Dermis blood vessel endothelial cell (primary cell): ENCODE measurements around the gene ECT2. TPM values are rescaled to one million over a fixed set of nuclear protein-coding genes. Genes with fewer than 3 reads are reported as not detected.
"Not testable (repeated sequence)": the region's sequence is repeated elsewhere in the genome, so short reads cannot be mapped to it uniquely, and the experiment has no call there.

ENCODE experiments used
- DNase-seq: peaks from one replicate; pipeline ENCODE4 v3.0.0; 2010
- total RNA-seq: library from RNA; depleted of rRNA; stranded (reverse); fragments of >200 nt; gene quantifications from 2 replicates; pipeline ENCODE4 v1.2.3, GENCODE V29; 2014

ECT2 gene
- total RNA-seq, 1 donor from 2014 or later, result 34.0 TPM

DNA sequence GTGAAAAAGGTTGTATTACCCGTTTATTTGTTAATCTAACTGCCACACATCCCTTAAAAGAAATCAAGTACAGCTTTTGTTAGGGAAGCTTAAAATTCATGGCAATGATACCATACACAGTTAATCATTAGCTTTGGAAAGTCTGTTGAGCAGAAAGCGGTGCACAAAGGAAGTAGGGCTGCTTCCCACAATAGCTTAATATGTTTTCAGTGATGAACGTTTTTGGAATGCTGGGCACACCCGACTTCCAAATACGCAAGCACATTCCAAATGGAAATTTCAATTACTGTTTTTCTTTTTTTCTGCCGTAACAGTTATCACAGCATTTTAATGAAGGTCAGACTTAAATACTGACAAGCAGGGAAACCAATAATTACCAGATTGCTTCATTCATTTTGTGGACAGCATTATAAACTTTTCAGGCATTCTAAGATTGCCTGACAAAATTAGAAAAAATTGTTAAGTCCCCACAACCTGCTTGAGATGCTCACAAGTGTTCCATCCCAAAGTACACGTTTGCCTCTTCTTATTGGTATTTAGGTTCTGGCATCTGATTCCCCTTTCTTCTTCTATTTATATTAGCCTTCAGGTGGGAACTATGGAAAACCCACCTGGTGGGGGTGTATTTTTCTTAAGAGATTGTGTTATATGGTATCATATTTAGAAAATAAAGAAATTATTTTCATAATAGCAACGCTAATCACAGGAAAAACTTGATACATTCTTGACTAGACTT lies 1.1 kb upstream of the ECT2 start:
- DNase-seq, result peak; percentile 92

DNA sequence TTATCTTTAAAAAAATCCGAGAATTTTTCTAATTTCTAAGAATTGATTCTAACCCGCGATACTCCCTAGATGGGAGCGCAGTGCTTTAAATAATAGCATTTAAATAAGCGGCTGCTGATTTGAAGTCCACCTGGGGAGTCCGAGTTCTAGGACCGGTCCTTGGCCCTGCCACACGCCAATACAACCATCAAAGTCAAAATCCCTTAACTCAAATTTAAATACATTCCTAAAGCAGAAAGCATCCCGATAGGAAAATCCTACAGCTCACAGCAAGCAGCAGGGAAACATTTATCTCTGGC lies 508 bp upstream of the ECT2 start:
- DNase-seq, result no peak

DNA sequence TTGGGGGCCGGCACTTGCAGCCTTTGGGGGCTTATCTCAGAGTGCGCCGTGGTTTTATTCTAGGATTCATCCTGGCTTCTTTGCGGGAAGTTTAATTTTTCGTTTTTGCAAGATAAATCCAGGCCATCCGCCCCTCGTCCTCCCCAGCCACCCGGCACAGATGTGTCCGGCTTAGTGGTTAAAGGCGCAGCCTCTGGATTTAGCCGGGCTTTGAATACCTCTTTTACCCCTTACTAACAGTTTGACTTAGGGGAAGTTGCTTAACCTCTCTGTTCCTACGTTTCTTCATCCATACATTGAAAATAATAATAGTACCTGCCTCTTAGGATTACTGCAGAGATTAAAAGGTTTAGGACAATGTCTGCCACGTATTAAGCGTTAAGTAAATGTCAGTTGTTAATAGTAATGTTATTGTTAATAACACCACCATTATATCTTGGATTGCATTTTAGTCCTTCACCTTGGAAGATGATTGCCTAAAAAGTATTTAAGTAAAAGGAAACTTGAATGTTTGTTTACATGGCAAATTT lies 714 bp downstream of the ECT2 start:
- peak; percentile 47 for DNase-seq

DNA sequence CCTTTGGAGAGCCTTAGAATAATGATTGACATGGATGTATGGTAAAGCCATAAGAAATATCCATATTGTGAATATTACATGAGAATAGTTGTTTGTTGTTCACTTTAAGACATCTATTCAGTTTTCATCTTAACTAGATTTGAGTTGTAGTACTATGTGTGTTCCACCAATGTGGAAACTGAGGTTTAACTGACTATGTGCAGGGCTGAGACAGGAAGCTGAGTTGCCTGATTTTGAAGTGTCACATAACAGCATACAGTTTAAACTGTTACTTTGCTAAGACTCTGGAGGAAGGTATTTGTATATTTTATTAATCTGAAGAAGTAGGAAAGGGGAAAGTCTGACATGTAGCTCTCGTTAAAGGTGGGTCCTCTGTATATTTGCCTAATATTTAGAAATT lies 2.1 kb downstream of the ECT2 start:
- DNase-seq, result no peak

DNA sequence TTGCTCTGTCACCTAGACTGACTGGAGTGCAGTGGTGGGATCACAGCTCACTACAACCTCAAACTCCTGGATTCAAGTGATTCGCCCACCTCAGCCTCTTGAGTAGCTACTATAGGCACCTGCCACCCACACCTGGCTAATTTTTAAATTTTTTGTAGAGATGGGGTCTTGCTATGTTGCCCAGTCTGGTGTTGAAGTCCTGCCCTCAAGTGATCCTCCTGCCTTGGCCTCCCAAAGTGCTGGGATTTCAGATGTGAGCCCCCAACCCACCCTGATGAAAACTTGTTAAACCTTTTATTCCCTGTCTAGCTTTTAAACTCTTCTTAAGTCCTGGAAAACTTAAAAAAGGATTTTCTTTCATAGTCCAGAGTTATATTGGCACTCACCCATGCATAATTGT lies 2.6 kb downstream of the ECT2 start:
- no peak for DNase-seq

DNA sequence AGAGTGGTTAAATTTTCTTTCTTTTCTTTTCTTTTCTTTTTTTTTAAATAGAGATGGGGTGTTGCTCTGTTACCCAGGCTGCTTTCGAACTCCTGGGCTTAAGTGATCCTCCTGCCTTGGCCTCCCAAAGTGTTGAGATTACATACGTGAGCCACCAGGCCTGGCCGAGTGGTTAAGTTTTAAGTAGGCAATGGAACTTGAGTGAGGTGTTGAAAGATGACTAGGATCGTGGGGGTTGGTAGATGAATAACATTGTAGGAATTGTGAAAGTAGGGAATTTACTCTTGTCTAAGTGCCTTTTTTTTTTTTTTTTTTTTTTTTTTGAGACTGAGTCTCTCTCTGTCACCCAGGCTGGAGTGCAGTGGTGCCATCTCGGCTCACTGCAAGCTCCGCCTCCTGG lies 9.9 kb downstream of the ECT2 start:
- not testable (repeated sequence) for DNase-seq

DNA sequence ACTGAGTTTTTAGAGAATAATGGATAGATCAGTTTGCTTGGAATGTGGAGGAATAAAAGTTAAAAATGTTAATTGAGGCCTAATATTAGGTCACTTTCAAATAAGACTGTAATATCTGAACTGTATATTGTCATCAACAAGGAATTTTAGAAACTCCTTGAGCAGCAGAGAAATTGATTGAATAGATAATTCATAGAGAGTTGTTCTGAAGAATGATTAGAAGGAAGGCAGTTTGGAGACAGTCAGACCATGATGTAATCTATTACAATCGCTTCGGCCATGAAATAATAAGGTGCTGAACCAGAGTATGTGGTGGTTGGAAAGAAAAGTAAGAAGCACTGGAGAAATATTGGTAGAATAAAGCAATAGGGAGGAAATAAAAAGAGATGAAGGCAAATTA lies 15.7 kb downstream of the ECT2 start:
- no peak for DNase-seq

DNA sequence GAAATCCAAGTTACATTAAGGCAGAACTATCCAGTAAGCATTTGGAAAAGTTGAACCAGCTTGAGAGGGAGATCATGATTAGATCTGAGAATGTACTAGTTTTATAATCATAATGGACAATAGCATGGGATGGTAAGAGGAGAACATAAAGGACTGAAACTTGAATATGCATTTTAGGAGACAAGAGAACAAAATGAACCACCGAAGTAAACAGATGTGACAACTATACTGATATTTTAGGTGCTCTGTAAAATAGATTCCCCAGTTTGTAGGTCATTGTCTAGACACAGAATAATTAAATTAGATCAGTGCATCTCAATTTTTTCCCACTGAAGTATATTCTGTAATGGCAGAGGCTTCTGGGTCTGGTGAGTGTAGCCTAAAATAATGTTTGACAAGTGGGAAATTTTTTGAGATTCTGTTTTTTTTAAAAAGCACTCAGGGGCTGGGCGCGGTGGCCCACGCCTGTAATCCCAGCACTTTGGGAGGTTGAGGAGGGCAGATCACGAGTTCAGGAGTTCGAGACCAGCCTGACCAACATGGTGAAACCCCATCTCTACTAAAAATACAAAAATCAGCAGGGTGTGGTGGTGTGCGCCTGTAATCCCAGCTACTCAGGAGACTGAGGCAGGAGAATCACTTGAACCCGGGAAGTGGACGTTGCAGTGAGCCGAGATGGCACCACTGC lies 16.3 kb downstream of the ECT2 start:
- DNase-seq, result no peak

DNA sequence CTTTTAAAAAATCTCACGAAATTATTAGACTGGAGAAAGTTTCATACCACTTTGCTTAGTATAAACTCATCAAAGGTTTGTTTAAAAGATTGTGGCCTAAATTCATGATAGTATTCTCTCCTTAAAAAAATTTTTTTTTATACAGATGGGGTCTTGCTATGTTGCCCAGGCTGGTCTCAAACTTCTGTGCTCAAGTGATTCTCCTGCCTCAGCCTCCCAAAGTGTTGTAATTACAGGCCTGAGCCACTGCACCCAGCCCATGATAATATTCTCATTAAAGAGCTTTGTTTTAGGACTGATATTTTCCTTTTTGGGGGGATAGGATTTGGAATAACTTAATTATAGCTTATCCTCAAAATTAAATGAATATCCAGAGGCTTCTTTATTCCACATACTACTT lies 19.9 kb downstream of the ECT2 start:
- DNase-seq, result no peak

DNA sequence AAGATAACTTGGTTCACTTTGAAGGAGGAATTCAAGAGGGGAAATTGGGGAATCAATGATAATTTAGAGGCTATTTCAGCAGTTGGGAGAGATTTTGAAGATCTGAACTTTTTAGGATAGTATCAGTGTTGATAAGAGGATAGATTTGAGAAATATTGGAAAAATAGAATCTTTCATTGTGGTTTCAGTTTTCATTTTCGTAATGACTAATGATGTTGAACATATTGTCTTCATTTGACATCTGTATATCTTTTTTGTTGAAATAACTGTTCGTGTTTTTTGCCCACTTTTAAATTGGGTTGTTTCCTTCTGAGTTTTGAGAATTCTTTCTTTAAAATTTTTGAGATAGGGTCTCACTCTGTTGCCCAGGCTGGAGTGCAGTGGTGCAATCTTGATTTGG lies 21.1 kb downstream of the ECT2 start:
- DNase-seq, result no peak

DNA sequence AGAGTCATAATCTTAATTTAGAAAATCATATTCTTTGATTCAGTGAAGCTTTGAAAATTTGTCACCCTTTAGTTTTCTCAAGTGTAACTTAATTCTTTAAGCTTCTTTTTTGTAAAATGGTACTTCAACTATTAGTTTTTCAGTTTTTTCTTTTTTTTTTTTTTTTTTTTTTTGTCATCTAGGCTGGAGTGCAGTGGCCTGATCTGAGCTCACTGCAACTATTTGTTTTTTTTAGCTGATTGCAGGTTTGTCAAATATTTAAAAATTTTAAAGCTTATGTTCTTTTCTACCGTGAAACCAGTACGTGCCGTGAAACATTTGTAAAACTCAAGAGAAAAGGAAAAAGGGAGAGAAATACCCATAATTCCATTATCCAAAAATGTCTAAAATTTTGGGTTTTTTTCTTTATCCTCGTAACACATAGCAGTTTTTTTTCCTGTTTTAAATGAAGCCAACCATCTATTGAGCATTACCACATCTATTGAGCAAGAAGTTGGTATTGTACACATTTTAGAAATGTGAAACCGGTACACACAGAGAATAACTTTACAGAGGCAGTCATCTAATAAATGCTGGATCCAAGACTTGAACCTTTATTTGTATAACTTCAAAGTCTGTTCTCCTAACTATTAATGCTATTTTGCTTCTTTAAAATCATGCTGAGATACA lies 25.7 kb downstream of the ECT2 start:
- DNase-seq, result no peak

DNA sequence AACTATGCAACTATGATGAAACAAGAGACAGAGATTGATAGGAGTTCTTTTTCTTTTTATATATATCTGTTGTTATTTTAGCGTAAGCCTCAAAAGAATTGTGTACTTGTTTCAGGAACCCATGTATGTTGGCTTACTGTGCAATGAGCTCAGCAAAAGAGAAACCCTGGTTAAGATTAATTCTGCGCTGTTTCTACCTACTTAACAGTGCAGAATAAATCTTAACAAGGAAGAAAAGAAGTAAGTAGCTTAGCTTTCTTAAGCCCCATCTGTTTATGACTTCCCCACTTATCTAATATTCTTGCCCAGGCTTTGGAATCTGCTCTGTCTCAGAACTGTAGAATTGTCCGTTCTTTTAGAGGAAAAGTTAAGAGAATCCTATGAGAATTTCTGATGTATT lies 27.4 kb downstream of the ECT2 start:
- no peak for DNase-seq

DNA sequence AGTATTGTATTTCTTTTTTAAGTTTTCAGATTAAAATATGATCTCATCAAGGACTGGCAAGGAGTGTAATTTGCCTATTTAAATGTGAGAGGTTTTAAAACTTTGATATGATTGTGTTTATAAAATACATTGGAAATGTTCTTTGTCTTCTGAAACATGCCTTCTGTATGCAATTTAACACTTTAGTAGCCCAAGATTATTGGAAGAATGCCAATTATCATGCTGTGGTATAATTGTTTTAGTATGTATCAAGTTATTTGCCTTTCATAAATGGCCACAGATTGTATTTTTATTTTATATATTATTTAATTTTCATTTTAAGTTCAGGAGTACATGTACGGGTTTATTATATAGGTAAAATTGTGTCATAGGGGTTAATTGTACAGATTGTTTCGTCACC lies 31.7 kb downstream of the ECT2 start:
- no peak for DNase-seq

DNA sequence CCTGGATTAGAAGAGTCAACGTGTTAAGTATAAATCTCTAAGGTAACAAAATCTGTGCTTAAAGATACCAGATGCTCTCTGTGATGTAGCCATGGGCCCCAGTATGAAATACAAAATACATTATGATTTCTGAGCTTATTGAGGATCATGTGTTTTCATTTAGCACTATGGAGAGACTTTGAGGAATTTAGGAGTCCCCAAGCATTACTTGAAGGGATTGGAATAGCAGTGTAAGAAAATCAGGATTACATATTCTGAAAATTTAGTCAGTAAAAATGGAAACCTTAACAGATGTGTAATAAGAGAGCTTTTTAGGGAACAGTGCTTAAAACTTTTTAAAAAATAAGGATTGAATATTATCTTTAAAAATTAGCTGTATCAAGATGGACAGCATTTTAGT lies 35.5 kb downstream of the ECT2 start:
- no peak for DNase-seq

DNA sequence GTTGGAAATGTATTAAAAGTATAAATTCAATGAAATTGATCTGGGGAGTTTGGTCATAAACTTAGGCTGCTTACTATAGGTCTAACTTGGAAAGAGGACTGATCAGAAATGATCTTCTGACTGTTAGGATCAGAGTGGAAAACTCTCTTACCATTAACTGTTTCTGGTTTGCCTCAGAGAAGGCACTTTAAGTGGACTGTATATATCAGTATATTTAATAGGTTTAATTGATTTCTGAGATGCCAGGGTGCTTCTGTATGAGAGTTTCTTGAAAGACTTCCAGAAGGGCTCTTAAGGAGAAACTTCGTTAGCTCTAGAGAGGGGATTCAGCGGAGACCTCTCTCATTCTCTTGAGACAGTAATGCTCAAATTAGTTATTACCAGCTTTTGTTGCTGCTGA lies 36.5 kb downstream of the ECT2 start:
- no peak for DNase-seq

DNA sequence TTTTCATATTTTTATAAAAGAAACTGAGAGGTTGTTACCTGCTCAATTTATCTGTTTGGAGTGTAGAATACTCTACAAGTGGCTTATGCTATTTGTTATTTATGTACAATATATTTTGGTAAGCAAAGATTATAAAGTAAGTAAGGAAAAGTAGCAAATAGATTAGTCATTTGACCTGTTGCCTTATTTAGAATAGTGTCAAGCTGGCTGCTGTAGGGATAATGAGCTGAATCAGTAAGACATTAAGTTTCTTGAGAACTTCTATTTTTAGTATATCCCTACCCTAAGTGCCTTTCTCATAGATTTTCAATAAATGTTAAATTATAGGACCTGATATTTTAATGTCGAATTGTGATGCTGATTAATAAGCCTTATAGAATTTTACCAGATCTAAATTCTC lies 37.2 kb downstream of the ECT2 start:
- peak; percentile 32 for DNase-seq

DNA sequence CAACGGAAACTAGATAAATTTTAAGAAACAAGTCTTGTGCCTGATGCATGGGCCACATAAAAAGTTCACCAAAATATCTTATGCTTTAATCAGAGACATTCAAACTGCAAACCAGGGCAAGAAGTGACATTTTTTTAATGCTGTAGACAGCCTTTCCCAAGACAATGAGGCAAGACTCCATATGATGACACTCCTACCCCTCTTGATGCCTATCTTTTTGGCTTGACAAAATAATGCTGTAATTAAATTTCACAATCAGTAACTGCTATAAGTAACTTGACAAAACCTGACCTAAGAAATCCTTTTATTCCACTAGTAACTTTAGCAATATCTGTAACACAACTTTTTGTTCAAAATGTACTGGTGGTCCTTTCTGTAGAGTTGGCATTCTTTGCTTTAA lies 48.7 kb downstream of the ECT2 start:
- no peak for DNase-seq

DNA sequence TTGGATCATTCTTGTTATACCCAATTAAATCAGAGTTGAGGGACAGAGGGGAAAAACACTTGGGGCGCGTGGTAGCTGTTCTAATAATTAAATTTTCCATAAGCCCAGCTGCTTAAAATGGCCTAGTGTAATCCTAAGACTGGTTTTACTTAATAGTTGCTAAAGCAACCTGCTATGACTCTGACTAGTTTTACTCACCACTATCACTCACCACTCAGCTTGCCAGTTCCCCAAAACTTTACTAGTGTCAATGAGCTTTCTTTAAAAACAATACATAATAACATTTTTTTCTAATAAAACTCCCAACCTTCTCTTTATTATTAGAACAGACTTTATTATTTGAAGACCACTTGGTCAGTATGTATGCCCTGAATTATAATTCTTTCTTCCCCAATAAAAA lies 49.6 kb downstream of the ECT2 start:
- no peak for DNase-seq

DNA sequence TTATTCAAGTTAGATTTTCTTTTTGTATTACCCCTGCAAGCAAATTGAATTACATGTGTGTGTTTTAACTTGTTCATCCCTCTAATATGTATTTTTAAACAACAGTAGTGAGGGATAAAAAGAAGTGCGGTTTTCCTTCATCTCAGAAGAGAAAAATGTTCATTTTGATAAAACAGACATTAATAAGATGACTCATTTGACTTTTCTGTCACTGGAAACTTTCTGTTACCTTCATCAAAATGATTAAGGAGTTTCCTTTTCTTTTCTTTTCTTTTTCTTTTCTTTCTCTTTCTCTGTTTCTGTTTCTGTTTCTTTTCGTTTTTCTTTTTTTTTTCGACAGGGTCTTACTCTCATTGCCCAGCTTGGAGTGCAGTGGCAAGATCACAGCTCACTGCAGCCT lies 53.0 kb downstream of the ECT2 start:
- DNase-seq, result no peak

DNA sequence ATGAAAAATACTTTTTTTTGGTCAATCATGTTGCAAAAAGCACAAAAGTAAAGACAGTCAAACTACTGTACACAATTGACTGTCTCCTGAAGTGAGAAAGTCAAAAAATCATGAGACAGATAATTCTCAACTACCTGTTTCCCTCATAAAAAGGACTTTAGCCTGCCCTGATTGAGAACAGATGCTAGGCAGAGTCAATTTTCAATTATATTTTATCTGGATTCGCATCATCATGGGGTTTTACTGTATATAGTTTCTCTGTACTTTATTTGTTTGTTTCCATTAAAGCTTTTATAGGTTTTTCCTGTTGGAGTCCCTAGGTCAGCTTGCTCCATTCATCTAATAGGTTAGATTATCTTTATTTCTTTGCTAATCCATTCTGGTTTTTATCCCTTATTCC lies 53.8 kb downstream of the ECT2 start:
- no peak for DNase-seq

DNA sequence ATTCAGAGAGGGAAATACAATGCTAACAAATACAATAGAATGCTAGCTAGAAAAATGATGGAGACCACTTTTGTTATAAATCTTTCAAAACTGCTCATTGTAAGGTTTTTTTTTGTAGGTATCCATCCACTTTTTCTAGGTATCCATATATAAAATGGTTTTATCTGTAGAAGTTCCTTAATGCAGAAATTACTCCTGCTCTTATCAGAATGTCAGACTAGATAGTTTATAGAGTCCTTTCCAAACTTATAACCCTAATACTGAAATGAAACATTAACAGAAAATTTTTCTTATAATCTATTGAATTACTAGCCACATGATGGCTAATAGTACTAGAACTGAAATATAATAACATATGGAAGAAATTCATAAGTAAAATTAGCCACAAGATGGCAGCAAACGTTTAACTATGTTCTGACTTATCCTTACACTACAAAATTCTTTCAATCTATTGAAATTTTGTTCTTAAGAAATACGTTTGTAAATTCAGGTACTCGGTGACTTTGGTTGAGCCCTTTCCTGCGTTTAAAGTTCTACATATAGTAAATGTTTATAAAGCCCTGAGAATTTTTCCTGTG lies 58.5 kb downstream of the ECT2 start:
- DNase-seq, result peak; percentile 73

DNA sequence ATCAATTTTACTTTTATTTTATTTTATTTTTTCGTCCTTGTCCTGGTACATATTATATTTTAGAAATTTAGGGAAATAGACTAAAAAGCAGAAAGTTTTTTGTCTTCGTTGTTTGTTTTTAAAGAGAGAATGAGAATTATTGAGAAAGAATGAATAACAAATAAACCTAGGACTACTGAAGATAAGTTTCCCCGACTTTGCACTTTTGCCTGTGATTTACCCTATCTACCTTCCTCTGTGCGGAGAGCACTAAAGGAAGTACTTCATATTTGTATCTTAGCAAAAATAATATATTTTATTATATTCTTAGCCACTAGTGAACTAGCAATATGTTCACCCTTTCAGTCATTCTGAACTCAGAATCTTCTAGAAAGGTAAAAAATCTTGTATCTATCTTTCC lies 60.6 kb downstream of the ECT2 start:
- DNase-seq, result no peak

DNA sequence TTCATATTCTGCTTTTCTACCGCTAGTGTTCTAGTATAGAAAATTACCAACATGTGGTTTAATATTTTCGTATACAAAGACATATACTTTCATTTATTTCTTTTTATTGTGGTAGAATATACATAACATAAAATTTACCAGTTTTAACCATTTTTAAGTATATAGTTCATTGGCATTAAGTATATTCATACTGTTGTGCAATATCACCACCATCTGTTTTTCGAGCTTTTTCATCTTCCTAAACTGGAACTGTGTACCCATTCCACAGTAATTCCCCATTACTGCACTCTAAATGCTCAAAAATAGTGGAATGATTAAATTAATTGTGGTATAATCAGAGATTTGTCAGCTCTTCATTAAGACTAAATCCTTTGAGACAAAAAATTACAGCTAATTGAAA lies 62.9 kb downstream of the ECT2 start:
- DNase-seq, result no peak

DNA sequence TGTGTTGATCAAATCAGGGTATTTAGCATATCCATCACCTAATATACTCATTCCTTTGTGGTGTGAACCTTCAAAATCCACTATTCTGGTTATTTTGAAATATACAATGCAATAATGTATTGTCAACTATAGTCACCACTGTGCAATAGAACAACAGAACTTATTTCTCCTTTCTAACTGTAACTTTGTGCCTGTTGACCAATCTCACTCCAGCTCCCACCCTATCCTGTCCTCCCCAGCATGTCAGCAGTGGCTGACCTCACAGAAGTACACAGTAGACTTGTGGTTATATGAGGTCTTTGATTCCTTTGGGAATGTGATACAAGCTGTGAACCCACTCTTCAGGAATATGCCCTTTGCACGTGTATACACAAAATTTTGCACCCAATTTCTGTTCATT lies 64.2 kb downstream of the ECT2 start:
- DNase-seq, result no peak
